Endothelial cell of umbilical vein (primary cell): ENCODE results near the gene TUBB4A. TPM values are rescaled to one million over a fixed set of nuclear protein-coding genes. Genes with fewer than 3 reads are reported as not detected.

Experiments used
- BruUV-seq: library from RNA; stranded (reverse); fragments of 400-500 nt; replicated peaks from 2 replicates; lab custom pipeline; 2021; lab: Mats Ljungman, UMichigan
- CTCF ChIA-PET: fragments of 300-600, 350-600 bp; sonication (Branson Sonifier 250); formaldehyde crosslinking; loops from one replicate; lab custom pipeline; 2021; ENCODE audit warnings: antibody characterized with exemption, inconsistent platforms; lab: Charles Lee
- POLR2A ChIA-PET: fragments of 300-600, 350-600 bp; sonication (Branson Sonifier 250); formaldehyde crosslinking; loops from one replicate; lab custom pipeline; 2021; ENCODE audit warnings: antibody characterized with exemption, inconsistent platforms; lab: Charles Lee
- DNase-seq: peaks from one replicate; pipeline ENCODE4 v3.0.0-alpha.2; 2011; ENCODE audit warnings: low read depth, low spot score
- FAIRE-seq: peaks from 2 replicates; lab custom pipeline; 2011; peaks lifted over from hg19 to GRCh38; lab: Jason Lieb, UNC
- H2AFZ ChIP-seq: 2 replicates; pipeline ENCODE4 v1.6.0; 2012; ENCODE audit warnings: low read depth, low read length, control low read depth, inconsistent platforms
- H3K27ac ChIP-seq: 2 replicates; pipeline ENCODE4 v1.5.1; 2011; ENCODE audit warnings: low read depth, mild to moderate bottlenecking, control low read depth, low read length, moderate library complexity; ENCODE audit not compliant: insufficient read depth
- H3K27me3 ChIP-seq, 2 experiments: 2 replicates each; pipeline versions ENCODE4 v1.6.0 to v1.6.1; 2011; ENCODE audit warnings: low read length in 2 of 2, mixed read lengths in 1 of 2; ENCODE audit not compliant: control insufficient read depth in 2 of 2, insufficient read depth in 2 of 2
- H3K36me3 ChIP-seq, 2 experiments: 2 replicates in 1 of 2; 3 replicates in 1 of 2; pipeline ENCODE4 v1.5.1; 2011; ENCODE audit warnings: low read length in 2 of 2, mild to moderate bottlenecking in 1 of 2, moderate library complexity in 1 of 2; ENCODE audit not compliant: control insufficient read depth in 2 of 2, insufficient read depth in 2 of 2; ENCODE audit errors: extremely low read depth in 1 of 2
- H3K4me1 ChIP-seq: 3 replicates; pipeline ENCODE4 v1.5.1; 2011; ENCODE audit warnings: mild to moderate bottlenecking, low read length; ENCODE audit not compliant: control insufficient read depth, insufficient read depth; ENCODE audit errors: extremely low read depth
- H3K4me2 ChIP-seq: 2 replicates; pipeline ENCODE4 v1.6.1; 2011; ENCODE audit warnings: low read length, control low read depth, mixed read lengths; ENCODE audit not compliant: insufficient read depth
- H3K4me3 ChIP-seq, 3 experiments: fragments of 200-600 bp in 1 of 3; sonication (generic), shearing (Covaris generic) in 1 of 3; replicated peaks in 1 of 3; 2 replicates each; pipeline ENCODE4 v1.5.1; 2011 to 2016; ENCODE audit warnings: control low read depth in 3 of 3, low read length in 3 of 3, mild to moderate bottlenecking in 2 of 3, inconsistent platforms in 1 of 3, low read depth in 1 of 3, moderate library complexity in 1 of 3; ENCODE audit not compliant: insufficient read depth in 1 of 3
- H3K79me2 ChIP-seq: 2 replicates; pipeline ENCODE4 v1.6.0; 2012; ENCODE audit warnings: low read length, inconsistent platforms; ENCODE audit not compliant: control insufficient read depth, insufficient read depth
- H3K9ac ChIP-seq: replicated peaks from 2 replicates; pipeline ENCODE3; 2011; ENCODE audit warnings: low read length, control low read depth; ENCODE audit not compliant: insufficient read depth; ENCODE audit errors: extremely low read depth
- H3K9me1 ChIP-seq: replicated peaks from 3 replicates; pipeline ENCODE4 v1.6.0; 2011; ENCODE audit warnings: mild to moderate bottlenecking, low read length; ENCODE audit not compliant: control insufficient read depth, insufficient read depth; ENCODE audit errors: extremely low read depth
- H3K9me3 ChIP-seq: replicated peaks from 2 replicates; pipeline ENCODE4 v1.5.1; 2012; ENCODE audit warnings: low read length, inconsistent platforms; ENCODE audit not compliant: control insufficient read depth, insufficient read depth
- H4K20me1 ChIP-seq: replicated peaks from 2 replicates; pipeline ENCODE3; 2011; ENCODE audit warnings: mild to moderate bottlenecking, low read length; ENCODE audit not compliant: control insufficient read depth, insufficient read depth; ENCODE audit errors: extremely low read depth
- EZH2 ChIP-seq: IDR thresholded peaks from 2 replicates; pipeline ENCODE4 v1.6.1; 2012; ENCODE audit warnings: borderline replicate concordance, low read depth, mild to moderate bottlenecking, moderate library complexity, low read length, inconsistent platforms; ENCODE audit not compliant: severe bottlenecking
- FOS ChIP-seq: IDR thresholded peaks from 2 replicates; pipeline ENCODE4 v1.6.1; 2011; ENCODE audit warnings: mild to moderate bottlenecking, low read length, moderate library complexity, borderline replicate concordance; ENCODE audit not compliant: insufficient read depth
- JUN ChIP-seq: IDR thresholded peaks from 2 replicates; pipeline ENCODE4 v1.6.1; 2011; ENCODE audit warnings: borderline replicate concordance, low read depth; ENCODE audit not compliant: insufficient read length, insufficient read depth
- dilution Hi-C: fragments of 300-500 bp; cut with MboI; formaldehyde crosslinking; loops from one replicate; pipeline ENCODE4 v1.15.0; 2019; ENCODE audit warnings: low sequenced_read_pairs; ENCODE audit not compliant: extremely low pct_ligation_motif_present
- intact Hi-C: fragments of 100-400 bp; cut with micrococcal nuclease; formaldehyde crosslinking; loops from one replicate; pipeline ENCODE4 v1.10.0; 2022
- polyA plus RNA-seq, 4 experiments: library from polyadenylated mRNA; depleted of rRNA in 3 of 4; stranded (reverse) in 3 of 4; unstranded in 1 of 4; fragments of >200 nt; gene quantifications; 2 replicates each; pipeline versions ENCODE4 v1.2.1 to v1.2.3, GENCODE V29; 2011 to 2012; ENCODE audit warnings: missing spikeins in 1 of 4
- total RNA-seq: library from RNA; stranded (reverse); gene quantifications from 2 replicates; pipeline ENCODE4 v1.2.3, GENCODE V29; 2021

TUBB4A gene
- total and polyA plus RNA-seq, 2 donors (not counting 3 experiments of a cell fraction or from before 2014, with no cell fraction given), result not detected

DNA sequence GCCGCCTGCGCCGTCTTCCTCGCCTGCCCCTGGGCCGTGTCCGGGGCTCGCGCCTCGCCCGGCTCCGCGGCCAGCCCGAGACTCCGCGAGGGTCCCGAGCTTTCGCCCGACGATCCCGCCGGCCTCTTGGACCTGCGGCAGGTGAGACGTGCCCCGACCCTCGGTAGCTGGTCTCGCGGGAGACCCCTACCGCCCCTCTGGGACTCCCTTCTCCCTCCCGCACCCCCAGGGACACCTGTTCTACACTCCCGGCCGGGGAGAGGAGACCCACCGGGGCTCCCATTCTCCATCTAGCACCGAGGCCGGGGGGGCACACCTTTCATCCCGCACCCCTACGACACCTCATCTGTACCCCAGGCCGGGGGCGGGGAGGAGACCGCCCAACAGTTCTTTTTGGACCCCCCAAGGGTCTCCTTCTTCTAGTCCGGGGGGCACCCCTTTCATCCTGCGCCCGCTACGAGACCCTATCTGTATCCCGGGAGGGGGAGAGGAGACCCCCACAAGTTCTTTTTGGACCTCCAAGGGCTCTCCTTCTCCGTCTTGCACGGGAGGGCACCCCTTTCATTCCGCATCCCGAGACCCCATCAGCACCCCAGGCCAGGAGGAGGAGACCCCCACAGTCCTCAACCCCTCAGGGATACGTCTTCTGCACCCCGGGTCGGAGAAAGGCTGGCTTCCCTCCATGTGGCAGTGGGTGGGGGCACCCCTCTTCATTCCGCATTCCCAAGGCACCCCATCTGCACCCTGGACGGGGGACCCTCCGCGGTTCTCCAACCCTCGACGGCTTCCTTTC lies 29.2 kb upstream of the TUBB4A start:
- H3K4me2 ChIP-seq, result peak overlapping the region; percentile 98
- DNase-seq (no peak), FAIRE-seq (no peak)
- dilution Hi-C loops (no loop called here), intact Hi-C loops (loop anchor here (5.0 kb wide), 1 partner anchor 206 kb away; the partner anchor contains the start of genes GPR108 and TRIP10)
- peak overlapping the region in 1 of 3 experiments; percentile 42 for H3K4me3 ChIP-seq
- H3K27me3 ChIP-seq, result peaks cover 17 to 20% of the 10 kb centered on the region in 2 experiments
- H4K20me1 ChIP-seq, result no peaks in the 10 kb centered on the region
- no peaks in the 10 kb centered on the region for H3K79me2 ChIP-seq
- H3K9me1 ChIP-seq, result no peaks in the 10 kb centered on the region
- no peaks in the 10 kb centered on the region for H3K9me3 ChIP-seq
- ChIA-PET POLR2A (interaction anchor here (0.6 to 1.0 kb wide), 3 partner anchors 11 to 175 kb away, joined by 3 to 10 read pairs (median 6); no protein-coding TSS in a partner anchor), CTCF (interaction anchor here (0.9 to 1.5 kb wide), 5 partner anchors 9 to 332 kb away, joined by 3 to 17 read pairs (median 4); no protein-coding TSS in a partner anchor)
- H3K4me1 ChIP-seq, result peaks cover 4% of the 10 kb centered on the region
- peak overlapping the region; percentile 92 for H3K9ac ChIP-seq
- no peaks in the 10 kb centered on the region for H3K36me3 ChIP-seq
- H3K27ac ChIP-seq, result no peak overlapping the region
- TSS peak; percentile 78 for BruUV-seq
- TF ChIP-seq EZH2, result peak; percentile 47
- no peak for TF ChIP-seq FOS
- no peak for TF ChIP-seq JUN
- peak overlapping the region; percentile 100 for H2AFZ ChIP-seq
